SK-N-DZ (cell line): Measurements from ENCODE around the gene MBNL2.
A peak's percentile ranks its signal among the peaks of the same experiment; 100 is the strongest.

Experiments used
- DNase-seq: peaks from one replicate; pipeline ENCODE4 v3.0.0-alpha.2; 2015; ENCODE audit warnings: low spot score

Gene MBNL2

DNA sequence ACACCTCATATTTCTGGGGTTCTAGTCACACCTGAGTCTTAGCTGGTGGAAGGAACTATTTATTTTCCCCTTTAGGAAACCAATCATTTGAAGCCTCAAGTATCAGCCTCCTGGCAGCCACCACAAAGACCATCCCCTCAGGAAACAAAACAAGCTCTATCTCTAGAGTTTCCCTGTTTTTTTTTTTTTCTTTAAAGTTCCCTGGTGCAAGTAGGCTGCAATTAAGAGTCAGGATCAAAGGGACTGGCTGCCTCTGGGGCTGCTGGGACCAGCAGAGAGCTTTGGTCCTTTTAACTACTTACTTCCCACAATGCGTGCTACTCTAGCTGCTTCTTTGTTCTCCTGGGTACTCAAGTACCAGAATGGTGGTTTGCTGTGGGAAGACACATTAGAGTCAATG is 11.4 kb downstream of the MBNL2 start:
- DNase-seq, result no peak

DNA sequence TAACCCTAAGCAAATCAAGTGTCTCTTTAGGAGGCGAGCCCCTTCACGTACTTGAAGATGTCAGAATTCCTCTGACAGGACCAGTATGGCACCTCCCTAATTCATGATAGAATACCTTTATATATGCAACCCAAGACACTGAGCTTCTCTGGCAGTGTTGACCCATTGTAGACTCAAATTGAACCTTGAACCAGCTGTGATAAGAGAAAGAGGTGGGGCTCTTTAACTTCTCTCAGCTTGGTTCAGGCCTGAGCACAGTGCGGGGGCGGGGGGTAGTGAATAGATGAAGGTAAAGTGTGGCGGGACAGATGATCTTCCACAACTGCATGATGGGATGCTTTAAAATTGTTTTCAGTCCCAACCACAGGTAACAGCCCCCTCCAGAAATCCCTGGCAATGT is 12.1 kb downstream of the MBNL2 start:
- no peak for DNase-seq

DNA sequence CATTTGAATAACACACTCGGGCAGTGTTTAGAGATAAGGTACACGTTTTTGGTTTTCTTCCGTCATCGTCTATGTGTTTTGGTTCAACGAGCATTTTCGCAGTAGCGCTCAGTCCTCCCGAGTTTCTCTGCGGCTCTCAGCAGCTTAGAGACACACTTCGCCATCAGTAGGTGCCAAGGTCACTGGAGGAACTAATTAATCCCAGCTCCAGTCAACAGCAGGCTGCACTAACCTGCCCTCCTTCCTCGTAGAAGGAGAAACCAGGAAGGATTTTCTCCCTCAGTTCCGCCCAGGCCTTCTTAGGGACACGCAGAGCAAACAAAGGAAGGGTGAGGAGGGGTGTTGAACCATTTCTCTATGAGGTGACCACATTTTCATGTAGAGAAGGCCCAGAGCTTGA is 12.6 kb downstream of the MBNL2 start:
- no peak for DNase-seq

DNA sequence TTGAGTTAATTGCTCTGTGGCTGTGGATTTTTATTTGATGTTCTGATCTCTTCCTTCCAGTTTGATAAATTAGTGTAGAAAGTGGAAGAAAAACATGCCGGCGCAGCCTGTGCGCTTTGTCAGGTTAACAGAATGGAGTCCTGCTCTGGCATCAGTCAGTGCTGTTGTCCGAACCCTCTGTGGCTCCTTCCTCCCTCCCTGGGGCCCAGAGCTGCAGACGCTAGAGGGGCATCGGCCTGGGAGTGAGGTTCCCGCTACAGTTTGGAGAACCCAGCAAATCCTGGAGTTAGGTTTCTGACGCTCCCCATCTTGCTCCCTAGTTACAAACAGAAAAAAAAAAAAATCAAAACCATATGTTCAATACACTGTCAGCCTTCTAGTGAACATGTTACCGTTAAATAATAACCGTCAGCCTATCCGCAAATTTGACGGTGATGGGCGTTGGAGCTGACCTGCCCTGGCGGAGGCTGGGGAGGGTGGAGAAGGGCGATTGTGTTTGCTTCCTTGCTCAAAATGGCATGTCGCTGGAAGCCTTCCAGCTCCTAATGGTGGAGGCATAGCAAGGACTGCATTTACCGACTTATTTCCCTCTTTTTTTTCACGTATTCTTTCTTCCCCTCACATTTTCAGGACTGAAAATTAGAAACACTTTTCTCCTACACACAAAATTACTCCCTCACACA is 13.6 kb downstream of the MBNL2 start:
- DNase-seq, result no peak

DNA sequence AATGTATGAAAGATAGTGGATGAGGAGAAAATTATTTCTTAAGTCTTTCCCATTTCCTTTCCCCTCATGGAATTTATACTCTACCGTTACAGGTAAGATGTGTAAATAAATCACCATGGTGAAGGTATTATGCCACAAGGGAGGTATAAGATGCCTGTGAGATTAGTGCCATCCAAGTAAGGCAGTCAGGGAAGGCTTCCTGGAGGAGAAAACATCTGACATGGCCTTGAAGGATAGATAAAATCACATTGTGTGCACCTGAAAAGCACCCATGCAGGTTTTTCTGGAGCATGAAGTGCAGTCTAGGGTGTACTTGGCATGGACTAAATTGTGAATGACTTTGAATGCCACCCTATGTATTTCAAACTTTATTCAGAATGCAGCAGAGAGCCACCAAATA is 15.3 kb downstream of the MBNL2 start:
- DNase-seq, result no peak

DNA sequence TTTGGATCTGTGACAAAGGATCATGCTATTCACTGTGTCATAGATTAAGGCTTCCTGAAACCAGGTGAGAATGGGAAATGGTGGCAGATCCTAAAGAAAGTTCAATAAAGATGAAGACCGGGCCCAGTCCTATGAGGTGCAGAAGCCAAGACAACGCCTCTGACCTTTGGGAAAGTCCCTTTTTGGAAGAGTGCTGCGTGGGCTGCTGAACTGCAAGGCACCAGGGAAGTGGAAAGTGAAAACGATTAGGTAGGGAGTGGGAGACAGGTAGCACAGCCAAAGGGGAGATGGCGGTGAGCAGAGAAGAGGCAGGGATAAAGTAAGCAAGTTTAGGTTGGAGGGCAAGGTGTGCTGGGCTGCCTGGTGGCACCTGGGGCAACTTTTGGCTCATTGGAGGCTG is 16.3 kb downstream of the MBNL2 start:
- DNase-seq, result no peak

DNA sequence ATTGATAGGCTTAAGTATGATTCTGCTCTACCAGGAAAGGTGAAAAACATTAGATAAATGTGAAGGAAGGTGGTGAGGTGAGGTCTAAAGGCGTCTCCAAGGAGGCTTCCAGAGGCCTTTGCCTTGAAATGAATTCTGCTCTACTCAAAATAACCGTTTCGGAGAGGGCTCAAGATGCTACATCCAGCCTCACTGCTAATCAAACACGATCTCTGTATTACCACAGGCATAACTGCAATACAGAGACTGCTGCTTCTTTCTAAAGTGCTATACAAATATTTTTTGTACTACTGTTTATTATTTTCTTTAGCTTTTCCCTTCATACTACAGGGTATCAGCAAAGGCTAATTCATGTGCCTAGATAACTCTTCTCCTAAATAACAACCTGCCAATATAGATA is 16.8 kb downstream of the MBNL2 start:
- DNase-seq, result no peak

DNA sequence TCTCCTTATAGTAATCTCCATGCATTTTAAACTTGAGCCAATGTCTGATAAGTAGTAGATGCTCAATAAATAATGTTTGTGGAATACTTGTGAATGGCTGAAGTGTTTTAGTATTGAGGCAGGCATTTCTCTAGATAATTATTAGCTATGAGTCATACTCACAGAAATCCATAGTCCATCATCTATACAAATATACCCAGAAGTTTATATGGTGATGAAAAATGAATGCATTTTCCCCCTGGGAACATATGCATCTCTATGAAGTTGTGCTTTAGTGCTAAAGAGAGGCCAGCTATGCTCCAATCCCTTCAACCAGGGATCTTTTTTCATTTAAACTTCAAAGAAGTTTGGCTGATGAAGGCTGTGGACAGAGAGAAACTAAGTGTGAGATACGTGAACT is 17.2 kb downstream of the MBNL2 start:
- DNase-seq, result no peak

DNA sequence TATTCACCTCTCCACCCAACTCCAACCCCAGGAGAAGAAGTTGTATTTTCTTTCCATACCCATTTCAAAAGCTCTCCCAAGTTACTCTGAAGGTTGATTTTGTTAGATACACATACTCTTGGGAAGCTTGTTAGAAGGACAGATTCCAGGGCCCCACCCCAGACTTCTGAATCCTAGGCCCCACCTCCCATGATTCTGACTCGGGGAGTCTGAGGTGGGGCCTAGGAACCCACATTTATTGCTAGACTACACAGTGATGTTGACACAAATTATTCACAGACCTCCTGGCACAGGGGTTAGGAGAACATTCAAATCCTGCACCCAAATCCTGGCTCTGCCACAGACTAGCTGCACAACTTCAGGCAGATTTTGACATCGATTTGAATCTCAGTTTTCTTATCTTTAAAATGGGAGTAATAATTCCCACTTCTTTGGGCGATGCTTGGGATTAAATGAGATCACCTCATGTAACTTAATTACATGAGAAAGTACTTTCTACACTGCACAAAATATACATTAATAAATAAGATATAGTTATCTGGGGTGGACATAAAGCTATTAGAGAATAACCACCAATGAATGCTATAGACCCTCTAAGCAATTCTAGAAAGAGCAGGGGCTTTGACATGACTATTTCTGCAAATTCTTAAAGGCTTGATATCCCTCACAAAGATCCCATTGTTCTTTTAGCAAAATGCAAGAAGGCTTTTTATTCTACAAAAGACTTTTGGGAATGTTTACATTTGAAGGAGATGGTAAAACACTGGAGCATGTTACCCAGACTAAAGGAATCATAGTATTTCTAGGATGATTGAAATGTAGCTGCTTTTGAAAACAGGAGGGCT is 18.0 kb downstream of the MBNL2 start:
- DNase-seq, result no peak

DNA sequence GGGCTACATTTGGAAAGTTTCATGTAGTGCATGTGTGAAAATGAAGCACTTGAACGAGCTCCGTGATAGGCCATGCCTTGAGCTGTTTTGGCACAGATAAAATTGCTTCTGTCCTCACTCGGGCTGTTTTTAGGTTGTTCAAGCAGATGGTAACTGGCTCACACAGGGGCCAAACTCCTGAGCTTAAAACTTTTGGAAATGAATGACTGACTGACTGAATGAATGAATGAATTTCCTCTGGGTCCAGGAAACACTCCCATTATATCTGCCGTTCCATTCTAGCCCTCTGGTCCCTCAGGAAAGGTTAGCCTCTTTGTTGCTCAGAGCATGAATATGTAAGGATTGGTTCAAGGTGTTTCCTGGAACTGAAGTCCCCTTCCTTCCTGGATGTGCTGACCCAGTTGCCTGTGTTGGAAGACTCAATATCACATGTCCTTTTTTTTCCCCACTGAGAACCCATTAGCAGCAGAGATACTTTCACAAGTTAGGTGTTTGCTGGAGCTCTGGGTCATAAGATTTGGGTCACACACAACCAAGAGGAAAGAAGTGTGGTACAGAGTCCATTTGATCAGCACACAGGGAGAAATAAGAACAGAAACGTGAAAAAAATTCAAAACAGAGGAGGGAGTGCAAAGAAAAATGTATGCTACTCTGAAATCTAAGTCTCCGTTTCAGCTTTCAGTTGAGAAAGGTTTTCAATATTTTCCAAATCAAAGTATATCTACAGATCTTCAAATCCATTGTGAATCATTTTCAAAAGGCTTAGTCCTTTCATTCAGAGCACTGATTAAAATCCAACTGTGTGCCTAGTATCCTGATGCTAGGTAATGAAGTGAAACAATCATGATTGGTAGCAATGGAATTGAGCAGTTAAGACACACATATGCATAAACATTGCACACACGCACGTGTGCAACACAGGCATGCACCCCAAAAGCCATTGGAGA is 18.9 kb downstream of the MBNL2 start:
- no peak for DNase-seq

DNA sequence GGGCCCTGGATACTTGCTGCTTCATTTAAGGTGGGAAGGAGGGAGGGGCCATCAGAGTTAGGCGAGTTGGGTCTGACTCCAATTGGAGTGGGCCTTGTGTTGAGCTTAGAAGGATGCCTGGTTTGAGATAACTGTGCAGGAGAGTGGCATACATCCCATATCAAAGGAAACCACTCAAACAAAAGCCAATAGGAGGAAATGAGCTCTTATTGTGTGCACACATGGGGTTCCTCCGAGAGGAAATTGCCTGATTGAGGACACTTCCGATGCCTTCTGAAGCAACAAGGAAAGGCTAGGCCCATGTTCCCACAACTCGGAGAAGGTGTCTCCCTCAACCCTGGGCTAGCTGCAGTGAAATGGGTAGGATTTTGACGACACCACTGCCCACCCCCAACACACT is 19.6 kb downstream of the MBNL2 start:
- no peak for DNase-seq

DNA sequence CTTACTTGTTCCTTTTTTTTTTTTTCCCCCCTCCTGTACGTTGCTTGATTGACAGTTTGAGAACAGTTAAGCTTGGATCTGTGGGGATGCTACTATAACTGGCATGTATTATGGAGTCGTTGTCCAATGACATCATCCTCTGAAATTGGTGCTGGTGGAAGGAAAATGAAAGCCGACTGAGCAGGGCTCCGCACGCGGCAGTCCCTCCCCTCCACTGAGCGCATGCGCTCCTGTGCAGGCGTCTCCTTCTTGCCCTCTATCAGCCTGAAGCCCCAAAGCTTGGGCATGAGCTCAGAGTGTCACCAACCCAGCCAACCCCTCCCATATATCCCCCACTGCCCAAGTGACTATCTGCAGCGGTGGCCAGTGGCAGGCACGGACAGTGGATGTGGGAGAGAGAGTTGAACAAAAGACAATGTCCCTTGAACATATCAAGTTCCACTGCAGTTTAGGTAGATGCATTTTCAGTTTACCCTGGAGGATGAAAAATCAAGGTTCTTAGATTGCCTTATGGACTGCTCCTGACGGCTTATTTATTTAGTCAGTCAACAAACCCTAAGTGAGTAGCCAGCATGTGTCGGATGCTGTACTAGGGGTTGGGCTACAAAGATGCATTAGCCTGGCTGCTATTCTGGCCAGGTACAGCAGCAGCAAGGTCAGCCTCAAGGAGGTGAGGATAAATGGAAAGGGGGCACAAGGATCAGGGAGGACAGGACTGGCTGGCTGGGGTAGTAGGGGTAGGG is 20.8 kb downstream of the MBNL2 start:
- no peak for DNase-seq

DNA sequence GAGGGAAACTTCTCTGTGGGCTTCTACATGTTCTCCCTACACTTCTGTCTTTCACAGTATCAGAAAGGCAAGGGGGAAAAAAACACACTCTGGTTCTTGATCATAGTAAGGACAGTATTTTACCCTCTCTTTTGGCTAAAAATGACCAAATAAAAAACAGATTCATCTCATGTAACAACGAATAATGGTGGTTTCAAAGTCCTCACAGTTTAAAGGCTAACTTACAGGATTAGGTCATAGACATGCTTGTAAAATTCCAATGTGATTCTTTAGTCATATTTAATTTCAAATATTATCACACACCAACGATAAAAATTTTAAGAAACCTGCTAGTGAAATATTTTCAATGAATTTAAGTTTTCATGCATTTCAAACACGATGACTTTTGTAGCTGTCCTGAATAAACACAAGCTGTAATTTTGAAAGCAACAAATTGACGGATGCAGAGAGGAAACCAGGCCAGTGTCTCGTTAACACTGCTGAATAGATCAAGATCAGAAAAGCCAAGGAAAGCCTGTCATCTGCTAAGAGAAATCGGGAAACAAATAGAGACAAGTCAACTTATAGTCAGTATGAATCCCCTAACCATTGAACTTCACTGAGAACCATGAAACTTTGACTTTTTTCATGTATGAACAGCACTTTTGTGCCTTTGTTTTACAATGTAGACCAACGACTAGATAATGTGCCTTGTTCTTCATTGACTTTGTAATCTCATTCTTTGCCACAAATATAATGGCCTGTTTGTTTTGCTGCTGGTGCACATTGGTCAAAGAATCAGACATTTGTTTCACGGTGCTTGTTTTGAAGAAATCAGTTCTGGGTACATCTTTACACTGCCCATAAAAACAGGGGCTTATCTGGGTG is 22.0 kb downstream of the MBNL2 start:
- peak; percentile 37 for DNase-seq

DNA sequence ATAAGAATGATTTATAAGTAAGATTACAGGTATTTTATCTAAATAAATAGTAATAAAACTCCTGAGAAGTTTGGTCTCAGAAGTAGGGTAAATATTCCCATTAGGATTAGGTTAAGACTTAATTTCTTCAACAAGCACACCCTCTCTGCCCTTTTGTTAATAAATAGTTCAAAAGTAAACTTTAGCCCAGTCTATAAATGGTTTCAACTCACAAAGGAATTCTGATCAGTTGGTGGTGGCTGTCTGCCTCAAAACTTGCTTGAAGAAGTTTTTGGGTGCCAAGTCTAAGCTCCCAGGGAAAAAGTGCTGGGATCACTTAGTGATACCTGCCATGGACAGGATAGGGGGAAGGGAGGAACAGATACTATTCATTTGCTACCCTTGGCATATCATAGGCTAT is 22.9 kb downstream of the MBNL2 start:
- DNase-seq, result no peak

DNA sequence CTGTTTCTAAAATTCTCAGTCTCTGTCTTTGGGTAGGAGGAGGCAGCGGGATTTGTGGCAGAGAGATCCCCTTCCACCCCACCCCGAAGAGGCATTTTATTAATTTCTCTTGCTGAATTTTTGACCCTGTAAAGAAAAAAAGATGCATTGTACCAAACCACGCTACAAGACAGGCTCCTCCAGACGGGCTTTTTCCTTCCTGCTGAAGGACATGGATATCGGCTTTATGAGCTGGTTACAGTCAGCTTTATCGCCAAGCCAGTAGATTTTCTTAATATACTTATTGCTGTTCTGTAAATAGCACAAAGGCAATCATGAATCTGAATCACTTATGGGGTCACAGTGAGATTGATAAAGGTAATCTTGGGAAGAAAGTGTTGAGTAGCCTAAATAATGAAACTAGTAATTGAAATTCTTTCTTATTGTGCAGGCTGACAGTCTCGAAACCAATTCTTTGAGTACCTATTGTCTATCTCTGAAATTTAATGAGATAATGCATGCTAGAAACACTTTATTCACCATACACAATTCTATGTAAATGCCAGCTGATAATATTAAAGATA is 24.5 kb downstream of the MBNL2 start:
- no peak for DNase-seq

DNA sequence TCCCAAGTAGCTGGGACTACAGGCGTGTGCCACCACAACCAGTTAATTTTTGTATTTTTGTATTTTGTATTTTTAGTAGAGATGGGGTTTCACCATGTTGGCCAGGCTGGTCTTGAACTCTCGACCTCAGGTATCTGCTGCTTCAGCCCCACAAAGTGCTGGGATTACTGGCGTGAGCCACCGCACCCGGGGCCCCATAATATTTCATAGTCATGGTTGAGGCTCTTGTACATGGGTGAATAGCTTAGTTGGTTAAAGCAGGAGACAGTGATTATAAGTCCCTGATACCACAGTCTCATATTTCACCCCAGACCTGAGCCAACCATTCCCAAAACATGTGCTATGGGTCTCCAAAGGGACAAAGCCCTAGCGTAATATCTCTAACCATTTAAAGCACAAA is 26.1 kb downstream of the MBNL2 start:
- no peak for DNase-seq

DNA sequence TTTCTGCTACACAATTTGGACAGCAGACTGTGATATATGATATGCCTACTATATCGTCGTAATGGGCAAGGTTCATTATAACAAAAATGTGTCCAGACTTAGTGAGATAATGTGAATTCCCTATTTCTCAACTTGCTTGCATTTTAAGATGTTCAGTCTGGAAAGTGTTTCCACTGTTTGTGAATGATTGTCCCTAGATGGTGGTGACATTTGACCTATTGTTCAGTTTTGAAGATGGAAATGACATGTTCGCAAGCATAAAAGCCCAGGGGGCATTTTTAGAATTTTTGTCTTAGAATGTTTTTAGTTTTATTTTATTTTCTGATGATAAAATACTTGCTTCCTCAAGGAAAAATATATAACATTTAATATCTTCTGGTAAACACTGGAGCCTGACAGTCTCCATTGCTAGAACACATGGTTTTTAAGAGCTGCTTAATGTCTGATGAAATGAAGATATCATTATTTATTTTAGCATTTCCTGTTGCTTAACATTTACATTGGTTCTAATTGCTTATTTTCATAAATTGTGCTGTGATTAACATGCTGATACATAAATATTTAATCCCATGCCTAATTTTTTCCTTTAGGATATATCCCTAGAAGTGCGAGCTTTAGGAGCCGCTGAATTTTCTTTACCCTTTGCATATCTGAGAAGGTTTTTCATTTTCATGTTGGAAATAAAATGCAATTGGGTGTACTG is 27.1 kb downstream of the MBNL2 start:
- DNase-seq, result no peak

DNA sequence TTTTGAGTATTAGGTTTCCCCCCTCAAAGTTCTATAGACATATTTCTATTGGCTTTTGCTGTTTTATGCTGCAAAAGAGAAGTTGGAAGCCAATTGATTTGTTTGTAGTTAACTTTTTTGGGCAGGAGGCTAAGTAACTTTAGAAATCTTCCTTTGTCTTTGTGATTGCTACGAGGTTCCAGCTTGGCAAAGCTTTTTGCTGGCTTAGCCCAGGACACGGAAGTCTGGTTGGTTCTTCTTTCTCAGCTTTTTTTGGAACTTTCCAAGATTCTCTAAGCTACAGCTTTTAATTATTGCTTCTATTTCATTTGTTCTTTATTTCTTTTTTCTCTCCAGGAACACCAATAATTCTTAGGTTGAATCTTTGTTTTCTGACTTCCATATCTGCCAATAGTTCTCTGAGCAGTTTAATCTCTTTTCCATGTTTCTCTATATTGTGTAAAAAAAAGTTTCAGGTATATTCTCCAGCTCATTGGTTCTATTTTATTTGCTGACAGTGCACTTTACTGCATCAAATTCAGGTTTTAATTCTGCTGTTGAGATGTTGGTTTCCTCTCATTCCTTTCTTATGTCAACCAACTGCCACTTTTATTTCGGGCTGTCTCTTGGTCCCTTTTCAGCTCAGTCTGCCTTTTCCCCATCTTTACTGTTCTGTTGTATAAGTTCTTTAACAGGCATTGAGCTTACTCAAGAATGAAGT is 27.8 kb downstream of the MBNL2 start:
- no peak for DNase-seq

DNA sequence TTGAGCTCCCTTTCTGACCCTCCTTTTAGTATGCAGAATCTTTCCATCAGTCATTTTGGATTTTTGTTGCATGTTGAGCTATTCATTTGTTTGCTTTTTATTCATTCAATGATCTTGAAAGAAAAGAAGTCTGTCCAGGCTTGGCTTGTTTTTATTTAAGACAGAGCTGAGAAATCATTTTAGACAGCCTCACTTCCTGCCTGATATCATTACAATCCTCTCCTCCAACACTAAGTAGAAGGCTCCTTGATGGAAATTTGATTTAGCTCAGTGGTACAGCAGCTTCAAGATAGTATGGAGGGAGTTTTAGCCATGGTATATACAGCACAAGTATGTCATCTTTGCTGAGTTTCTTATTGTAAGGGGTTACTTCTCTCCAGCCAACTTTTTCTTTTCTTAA is 28.4 kb downstream of the MBNL2 start:
- no peak for DNase-seq
